ENCODE measurements around the gene CSTB.
A peak's percentile ranks its signal among the peaks of the same experiment; 100 is the strongest.

CSTB gene

GRCh38 chr21:43745772-43746517, 30.2 kb downstream of the CSTB start:
- DNase-seq: no peak

- no peak for DNase-seq
Observed at GRCh38 chr21:43744725-43745124, 31.4 kb downstream of the CSTB start.

- no peak for DNase-seq
Observed at GRCh38 chr21:43743947-43744346, 32.2 kb downstream of the CSTB start.

GRCh38 chr21:43741423-43742096, 34.5 kb downstream of the CSTB start:
- DNase-seq: no peak

DNA sequence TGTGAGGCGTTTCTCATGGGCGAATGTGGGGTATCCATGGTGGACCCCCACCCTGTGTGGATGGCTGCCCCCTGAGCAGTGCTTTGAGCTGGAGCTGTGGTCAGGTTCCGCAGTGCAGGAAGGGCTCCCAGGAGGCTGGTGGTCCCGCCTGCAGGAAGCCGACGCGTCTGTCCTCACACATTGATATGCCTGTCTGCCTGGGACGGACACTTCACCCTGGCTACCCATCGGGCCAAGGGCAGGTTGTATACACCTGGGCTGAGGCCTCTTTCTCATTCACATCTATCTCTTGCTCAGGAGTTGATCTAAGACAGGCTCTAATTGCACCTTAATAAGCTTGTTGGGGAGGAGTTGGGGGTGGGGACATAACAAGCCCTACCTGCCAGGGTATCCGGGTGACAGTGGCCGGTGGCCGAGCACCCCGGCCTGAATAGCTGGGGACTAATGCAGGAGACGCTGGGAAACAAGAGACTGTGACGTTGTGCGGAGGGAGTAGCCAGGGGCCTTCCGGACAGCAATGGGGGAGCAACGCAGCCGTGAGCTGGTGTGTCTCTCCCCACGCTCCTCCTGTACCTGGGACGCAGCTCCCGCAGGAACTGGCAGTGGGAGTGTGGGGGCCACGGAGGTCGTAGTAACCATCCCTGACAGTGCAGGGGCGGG, 35.5 kb downstream of the CSTB start:
- no peak for DNase-seq

GRCh38 chr21:43739621-43740435, 36.3 kb downstream of the CSTB start:
- DNase-seq: no peak

GRCh38 chr21:43737158-43737950, 38.8 kb downstream of the CSTB start:
- DNase-seq: no peak

GRCh38 chr21:43736224-43736883, 39.8 kb downstream of the CSTB start:
- DNase-seq: no peak

DNA sequence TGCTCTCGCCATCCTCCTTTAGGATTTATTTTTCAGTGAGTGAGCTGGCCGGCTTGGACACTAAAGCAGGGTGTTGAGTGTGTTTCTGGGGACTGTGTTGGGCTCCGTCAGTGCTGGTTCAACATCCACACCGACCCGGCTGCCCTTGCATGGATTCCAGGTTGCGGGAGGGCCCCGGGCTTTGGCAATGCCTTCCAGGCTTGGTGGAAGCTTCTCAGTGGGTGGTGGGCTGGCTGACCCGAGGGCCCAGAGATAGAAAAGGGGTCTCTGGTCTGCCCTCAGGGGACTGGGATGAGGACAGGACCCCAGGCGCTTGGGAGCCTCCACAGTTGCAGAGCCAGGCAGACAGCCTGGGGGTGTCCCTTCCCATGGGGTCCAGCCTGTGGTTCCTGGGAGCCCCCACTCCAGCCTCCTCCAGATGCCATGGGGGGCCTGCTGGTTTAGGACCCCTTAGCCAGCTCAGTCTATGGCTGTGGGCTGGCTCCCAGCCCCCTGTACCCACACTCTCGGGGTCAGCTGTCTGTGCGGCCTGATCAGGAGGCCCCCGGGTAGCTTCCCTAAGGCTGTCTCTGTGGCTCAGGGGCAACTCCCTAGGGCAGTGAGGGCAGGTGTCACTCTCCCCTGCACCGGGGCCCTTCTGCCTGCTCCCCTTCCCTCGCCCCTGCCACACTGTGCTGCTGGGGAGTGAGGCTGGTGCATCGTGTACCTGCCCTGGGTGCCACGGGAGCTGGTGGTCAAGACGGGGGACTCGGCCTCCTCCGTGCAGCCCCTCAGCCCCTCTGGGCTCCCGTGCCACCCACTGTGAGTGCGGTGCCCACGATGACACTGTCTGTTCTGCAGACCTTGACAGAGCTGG, 40.6 kb downstream of the CSTB start:
- DNase-seq: no peak

GRCh38 chr21:43734928-43735229, 41.2 kb downstream of the CSTB start:
- DNase-seq: no peak

GRCh38 chr21:43734131-43734927, 41.8 kb downstream of the CSTB start:
- no peak for DNase-seq

DNA sequence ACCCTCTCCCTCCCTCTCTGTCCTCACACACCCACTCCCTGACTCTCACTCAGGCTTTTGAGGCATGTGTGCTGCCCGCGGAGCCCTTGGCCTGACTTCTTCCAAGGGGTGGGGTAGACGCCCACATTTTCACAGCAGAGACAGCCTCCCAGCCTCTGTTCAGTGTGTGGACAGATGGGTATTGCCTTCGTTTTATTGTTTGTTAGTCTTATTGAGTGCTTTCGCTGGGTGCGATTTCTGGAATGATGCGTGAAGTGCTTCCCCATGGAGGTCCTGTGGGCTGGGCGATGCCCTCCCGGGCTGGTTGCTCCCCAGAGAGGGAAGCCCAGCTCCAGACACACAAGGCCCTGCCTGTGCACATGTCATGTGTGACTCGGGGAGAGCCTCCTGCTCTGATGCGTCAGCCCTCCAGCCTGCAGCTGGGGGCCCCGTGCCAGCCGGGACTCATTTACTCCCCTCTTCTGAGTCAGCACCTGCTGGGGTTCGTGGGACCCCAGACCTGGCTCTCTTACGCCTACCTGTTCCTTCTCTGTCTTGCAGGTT, 42.5 kb downstream of the CSTB start:
- DNase-seq: no peak

DNA sequence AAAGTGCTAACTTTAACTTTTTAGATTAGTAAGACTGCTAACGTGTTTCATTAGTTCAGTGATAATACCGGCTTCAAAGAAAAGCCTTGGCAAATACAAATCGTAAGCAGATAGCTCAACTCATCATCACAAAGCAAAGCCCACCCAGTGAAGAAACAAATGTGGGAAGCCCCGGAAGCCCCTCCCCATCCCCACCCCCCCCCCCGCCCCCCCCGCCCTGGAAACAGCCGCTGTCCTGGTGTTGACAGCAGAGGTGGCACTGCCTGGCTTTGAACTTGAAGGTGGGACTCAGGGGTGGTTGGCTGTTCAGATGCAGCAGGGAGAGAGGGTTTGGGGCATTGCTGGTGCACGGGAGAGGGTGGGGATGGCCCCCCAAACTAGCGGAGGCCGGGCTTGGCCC, 43.0 kb downstream of the CSTB start:
- no peak for DNase-seq

DNA sequence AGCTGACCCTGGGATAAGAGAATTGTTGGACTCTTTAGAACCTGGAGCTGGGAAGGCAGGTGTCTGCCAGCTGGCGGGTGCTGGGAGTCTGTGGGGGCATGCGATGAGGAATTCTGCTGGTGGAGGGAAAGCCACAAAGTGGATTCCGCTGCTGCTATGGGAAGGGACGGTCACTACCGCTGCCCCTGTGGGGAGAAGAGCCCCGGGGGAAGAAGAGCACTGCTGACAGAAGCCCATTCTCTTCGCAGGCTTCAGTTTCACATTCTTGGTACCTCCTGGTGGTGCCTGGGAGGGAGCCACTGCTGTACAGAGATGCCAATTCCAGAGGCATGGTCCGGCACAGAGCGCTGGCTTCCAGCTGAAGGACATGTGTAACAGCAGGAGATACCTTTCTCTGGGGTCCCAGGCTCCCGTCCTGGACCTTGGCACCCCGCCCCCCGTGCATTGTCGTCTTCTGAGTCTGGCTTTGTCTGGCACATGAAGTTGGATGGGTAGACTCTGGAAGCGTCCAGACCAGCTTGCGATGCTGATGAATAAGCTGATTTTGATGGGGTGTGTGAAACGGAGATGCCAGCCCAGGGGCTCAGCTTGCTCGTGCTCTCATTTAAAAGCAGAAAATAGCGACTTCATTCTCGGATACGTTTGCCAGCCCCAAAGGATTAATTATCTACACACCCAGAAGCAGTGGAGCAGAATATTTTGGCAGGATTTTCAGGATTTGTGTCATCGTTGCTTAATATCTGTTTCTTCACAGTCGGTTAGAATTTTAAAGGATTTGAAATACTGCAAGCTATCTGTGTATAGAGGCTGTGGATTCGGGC, 44.0 kb downstream of the CSTB start:
- no peak for DNase-seq

DNA sequence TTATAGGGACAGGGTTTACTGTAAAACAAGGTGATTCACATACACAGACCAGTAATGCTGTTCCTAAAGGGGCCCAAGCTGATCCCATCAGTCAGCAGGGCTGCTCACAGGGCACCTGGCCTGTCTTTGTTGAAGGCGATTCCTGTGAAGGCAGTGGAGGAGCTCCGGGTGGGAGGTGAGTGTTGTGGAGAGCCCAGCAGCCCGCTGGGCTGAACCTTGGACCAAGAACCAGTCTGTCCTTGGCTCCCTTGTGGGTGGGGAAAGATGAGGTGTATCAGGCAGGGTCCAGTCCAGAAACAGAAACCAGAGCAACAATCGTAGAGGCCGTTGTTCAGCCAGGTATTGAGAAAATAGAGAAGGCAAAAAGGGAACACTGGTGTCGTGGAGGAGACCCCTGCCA, 44.6 kb downstream of the CSTB start:
- no peak for DNase-seq

- DNase-seq: peak; percentile 31
Observed at GRCh38 chr21:43728467-43729390, 47.4 kb downstream of the CSTB start.

DNA sequence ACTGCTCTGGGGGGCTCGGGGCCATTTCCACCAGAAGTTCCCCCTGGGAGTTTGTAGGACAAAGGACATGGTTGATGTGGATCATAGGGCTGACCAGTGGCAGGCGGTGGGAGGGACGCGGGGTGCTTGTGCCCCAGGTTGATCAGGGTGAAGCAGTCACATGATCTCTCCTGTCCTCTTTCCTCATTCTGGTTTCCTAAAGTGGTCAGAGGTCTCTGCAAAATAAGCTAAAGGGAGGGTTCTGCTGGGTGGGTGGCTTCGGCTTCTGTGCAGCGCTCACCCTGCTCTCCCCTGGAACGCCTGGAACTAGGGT, 48.0 kb downstream of the CSTB start:
- no peak for DNase-seq
